ENCODE measurements around the gene KYNU.
"Not testable (repeated sequence)": the region's sequence is repeated elsewhere in the genome, so short reads cannot be mapped to it uniquely, and the experiment has no call there.

KYNU gene

GRCh38 chr2:142872882-142873724 lies 4.4 kb upstream of the KYNU start:
- DNase-seq, result peak; percentile 4

DNA sequence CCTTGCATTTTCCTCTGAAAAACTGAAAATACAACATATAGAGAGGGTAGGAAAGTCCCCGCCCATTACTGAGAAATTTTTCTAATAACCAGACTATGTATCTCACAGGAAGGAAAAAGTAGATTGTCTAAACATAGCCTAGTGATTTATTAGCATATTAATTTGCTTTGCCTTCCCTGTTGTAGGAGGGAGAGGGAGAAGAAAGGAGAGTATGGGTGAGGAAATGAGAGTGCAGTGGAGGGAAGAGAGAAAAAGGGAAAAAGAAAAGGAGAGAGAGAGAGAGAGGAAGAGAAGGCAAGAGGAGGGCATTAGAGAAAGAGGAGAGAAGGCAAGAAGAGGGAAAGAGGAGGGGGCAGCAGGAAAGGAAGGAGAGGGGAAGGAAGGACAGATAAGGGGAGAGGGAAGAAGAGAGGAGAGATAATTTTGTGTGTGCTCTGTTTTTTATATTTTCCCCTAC lies 3.6 kb upstream of the KYNU start:
- DNase-seq, result no peak

- peak; percentile 21 for DNase-seq
Observed at GRCh38 chr2:142874293-142874814, 3.1 kb upstream of the KYNU start.

DNA sequence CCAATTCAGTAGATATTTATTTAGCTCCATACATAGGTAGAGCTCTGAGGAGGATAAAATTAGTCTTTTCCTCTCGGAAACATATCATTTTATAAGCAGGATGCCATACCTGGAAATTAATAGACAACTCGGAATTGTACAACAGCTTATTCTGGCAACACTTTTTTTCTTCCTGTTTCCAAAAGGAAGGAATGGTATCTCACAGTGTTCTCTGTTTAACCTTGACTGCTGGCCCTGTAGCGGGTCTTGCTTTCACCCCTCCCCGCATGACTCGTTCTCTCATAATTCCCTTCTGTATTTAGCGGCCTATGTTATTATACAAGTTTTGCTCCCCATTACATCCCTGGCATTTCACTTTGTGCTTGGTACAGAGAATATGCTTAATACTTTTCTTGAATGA lies 2.5 kb upstream of the KYNU start:
- DNase-seq, result no peak

- no peak for DNase-seq
Observed at GRCh38 chr2:142875652-142876051, 1.8 kb upstream of the KYNU start.

DNA sequence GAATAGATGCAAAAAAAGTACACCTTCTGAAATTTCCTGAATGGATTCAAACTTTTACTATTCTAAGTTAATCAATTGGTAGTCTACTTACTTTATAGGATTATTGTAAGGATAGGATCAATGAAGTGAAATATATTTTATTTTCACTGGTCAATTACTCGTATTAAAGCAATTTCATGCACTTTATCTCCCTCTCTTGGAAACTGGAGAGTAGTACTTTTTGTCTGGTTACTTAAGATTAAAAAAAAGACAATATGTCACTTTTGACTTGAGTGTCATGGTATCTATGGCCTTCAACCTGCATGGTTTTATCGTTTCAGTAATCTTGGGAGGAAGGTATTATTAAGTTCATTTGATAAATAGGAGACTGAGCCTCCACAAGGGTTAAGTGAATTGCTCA lies 1.0 kb upstream of the KYNU start:
- no peak for DNase-seq

DNA sequence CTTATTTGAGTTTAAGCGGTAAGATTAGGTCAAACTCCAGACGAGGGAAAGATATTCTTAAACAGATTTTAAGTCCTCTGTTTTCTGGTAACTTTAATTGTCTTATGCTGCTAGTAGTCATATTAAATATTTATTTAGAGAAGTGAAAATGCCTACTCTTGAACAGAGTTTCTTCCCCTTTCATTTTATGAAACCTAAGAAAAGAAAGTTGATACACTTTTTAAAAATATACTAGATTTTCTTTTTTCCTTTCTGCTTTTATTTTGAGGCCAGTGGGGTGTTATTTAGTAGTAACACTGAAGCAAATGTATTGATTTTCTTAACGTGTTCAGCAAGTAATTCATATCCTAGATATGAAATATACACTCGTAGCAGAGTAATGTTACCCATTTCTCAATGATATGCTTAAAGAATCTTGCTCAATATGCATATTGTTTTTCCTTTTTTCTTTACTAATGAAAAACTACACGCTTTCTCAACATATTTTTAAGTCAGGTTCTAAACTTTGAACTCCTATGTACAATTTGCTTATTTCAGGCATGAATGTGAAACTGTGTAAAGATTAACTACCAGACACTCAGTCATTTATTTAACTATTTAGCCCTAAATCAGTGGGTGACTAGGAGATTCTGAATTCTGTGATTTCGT lies 691 bp downstream of the KYNU start:
- no peak for DNase-seq

DNA sequence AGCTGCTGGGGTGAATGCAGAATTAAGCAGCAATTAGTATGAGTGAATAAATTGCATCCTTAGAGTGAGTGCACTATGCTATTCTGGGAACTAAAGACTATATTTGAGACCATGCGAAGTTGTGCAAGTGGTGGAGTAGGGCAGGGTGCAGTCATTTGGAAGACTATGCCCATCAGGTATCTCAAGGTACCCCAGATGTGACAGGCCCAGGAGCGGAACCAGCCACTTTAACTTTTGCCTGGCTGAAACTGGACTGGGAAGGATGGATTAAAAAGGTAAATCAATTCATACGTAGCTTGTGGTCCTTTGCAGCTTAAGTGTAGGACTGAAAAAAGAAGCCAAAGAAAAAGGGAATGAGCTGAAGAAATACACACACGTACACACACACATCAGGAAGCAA lies 1.7 kb downstream of the KYNU start:
- no peak for DNase-seq

GRCh38 chr2:142880279-142880678 lies 2.8 kb downstream of the KYNU start:
- DNase-seq, result no peak

DNA sequence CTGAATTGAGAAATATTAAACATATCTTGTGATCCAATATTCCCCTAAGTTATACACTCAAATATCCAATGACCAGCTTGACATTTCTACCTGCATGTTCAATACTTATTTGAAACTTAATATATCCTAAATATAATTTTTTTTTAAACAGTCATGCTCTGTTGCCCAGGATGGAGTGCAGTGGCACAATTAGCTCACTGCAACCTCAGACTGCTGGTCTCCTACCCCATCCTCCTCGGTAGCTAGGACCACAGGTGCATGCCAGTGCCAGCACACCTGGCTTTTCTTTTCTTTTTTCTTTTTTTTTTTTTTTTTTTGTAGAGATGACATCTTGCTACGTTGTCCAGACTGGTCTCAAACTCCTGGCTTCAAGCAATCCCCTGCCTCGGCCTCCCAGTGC lies 4.2 kb downstream of the KYNU start:
- no peak for DNase-seq

- DNase-seq, result not testable (repeated sequence)
Observed at GRCh38 chr2:142882500-142882899, 5.0 kb downstream of the KYNU start.

DNA sequence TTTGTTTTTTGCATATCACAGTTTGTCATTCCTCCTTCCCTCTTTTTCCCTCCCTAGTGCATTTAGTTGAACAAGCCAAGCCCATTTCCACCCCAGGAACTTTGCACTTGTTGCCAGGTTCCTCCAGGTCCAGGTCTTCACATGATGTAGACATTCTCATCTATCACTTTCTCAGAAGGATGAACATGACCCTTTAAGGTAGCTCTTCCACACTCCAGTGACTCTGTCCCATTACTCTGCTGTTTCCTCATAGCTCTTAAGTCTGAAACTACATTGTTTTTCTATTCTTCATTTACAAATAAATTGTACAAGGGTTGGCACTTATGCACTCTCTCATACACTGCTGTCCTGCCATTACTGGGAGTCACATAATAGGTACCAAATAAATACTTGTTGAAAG lies 6.1 kb downstream of the KYNU start:
- DNase-seq, result no peak

DNA sequence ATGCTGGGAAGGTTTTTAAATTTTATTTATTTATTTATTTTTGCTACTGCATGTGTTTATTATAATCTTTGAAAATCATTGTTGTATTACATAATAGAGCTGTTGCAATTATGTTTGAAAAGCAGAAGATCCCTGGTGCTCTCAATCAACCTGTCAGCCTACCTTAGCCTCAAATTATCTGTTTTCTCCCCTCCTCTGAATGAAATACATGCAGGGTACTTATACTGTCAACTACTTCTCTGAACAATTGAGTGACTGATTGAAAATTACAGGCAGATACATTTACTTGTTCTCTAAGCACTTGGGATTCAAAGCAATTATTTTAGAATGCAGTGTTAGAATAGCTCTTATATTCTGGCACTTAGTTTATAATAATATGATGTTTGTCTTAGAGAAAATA lies 8.1 kb downstream of the KYNU start:
- no peak for DNase-seq

DNA sequence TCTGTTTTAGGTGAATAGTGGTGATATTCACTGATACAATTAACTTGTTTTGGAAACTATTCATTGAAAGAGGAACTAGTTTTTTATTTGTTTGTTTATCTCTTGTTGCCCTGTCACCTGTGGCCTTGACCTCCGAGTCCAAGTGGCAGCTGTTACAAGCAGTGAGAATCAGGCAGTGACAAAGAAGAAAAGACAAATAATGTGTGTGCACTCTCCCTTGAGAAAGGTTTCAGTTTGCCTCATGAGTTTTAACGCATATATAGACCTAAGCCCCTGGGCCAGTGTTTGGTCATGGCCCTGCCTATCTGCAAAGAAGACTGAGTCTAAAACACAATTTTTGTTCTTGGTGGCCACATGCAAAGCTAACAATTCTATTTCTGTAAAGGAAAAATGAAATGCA lies 15.3 kb downstream of the KYNU start:
- no peak for DNase-seq

- no peak for DNase-seq
Observed at GRCh38 chr2:142893241-142893640, 15.8 kb downstream of the KYNU start.

DNA sequence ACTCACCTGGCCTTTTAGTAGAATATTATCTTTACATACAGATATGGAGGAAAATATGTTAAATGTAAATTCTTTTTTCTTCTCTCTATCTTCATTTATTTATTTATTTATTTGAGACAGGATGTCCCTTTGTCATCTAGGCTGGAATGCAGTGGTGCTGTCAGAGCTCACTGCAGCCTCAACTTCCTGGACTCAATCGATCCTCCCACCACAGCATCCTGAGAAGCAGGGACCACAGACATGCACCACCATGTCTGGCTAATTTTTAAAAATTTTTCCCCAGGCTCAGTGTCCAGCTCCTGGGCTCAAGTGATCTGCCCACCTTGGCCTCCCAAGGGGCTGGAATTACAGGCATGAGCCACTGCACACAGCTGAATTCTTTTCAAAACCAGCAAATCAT lies 20.3 kb downstream of the KYNU start:
- no peak for DNase-seq

DNA sequence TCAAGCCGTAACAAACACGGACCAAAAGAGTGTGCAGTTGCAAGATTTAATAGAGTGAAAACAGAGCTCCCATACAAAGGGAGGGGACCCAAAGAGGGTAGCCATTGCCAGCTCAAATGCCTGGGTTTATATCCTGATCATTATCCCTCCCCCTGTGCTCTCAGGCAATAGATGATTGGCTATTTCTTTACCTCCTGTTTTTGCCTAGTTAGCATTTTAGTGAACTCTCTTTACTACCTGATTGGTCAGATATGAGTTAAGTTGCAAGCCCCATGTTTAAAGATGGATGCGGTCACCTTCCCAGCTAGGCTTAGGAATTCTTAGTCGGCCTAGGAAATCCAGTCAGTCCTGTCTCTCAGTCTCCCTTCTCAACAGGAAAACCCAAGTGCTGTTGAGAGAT lies 22.9 kb downstream of the KYNU start:
- not testable (repeated sequence) for DNase-seq

- DNase-seq, result no peak
Observed at GRCh38 chr2:142901780-142902179, 24.3 kb downstream of the KYNU start.

DNA sequence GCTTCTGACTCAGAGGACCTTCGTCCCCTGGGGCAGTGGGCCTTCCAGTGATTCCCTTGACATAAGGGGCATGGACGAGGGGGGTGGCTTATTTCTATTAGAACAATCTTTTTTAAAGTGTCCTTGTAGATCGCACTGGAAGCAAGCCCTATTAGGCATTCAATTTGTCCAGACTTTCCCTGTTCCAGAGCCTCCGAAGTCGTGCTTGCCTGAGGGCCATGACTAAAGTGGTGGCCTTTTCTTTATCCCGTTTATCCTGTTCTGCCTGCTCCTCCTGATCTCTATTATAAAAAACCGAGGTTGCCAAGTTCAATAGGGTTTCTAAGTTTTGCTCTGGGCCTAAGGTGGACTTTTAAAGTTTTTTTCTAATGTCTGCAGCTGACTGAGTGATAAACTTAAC lies 26.3 kb downstream of the KYNU start:
- DNase-seq, result not testable (repeated sequence)

- no peak for DNase-seq
Observed at GRCh38 chr2:142907653-142908052, 30.2 kb downstream of the KYNU start.

DNA sequence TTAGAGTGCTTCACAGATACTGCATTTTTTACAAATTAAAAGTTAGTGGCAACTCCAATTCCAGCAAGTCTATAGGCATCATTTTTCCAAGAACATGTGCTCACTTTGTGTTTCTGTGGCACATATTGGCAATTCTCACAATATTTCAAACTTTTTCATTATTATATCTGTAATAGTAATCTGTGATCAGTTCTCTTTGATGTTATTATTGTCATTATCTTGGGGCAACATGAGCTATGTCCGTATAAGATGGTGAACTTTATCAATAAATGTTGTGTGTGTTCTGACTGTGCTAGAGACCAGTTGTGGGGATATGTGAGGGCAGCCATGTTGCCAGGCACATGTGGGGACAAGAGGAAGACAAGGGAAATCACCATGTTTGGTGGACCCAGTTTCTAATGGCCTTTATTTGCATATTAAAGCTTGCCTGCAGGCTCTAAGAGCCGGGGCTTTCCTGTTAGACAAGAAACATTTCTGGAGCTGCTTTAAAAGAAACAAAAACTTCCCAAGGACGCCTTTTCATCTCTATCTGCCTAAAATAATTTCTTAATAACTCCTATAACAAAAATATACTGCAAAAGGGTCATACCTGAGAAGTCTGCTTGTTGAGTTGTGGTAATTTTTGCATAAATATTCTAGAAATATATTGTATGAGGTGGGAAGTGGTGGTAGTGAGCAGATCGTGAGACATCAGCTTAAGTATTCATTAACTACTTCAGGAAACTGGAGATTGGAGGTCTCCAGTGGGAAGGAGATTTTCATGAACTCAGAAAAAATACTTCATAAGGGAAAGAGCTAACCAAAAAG lies 37.2 kb downstream of the KYNU start:
- DNase-seq, result no peak

- DNase-seq, result no peak
Observed at GRCh38 chr2:142915502-142915901, 38.0 kb downstream of the KYNU start.

DNA sequence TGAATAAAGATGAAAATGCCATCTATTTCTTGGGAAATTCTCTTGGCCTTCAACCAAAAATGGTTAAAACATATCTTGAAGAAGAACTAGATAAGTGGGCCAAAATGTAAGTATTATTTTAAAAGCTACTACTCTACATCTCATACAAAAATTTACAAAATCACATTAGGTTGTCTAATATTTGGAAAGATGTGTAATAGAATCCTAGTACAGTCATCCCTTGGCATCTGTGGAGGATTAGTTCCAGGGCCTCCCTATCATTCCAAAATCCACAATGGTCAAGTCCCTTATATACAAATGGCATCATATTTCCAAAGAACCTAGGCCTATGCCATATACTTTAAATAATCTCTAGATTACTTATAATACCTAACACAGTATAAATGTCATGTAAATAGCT lies 41.2 kb downstream of the KYNU start:
- DNase-seq, result no peak
